HG03025 (cell line): ENCODE results near the gene ATXN7L1.

Experiments used
- ATAC-seq: cut with Tn5 transposase; IDR thresholded peaks from one replicate; pipeline ENCODE4 v1.9.1; 2021; ENCODE audit warnings: mild to moderate bottlenecking, moderate library complexity; ENCODE audit not compliant: unreplicated experiment, low FRiP score

The ATXN7L1 gene

GRCh38 chr7:105829681-105830322 is 46.6 kb downstream of the ATXN7L1 start:
- ATAC-seq = no peak

- no peak for ATAC-seq
These were observed 48.3 kb downstream of the ATXN7L1 start for GRCh38 chr7:105828141-105828540.

GRCh38 chr7:105827151-105827875 is 49.1 kb downstream of the ATXN7L1 start:
- ATAC-seq = no peak

GRCh38 chr7:105826143-105826542 is 50.3 kb downstream of the ATXN7L1 start:
- no peak for ATAC-seq

GRCh38 chr7:105825371-105825770 is 51.0 kb downstream of the ATXN7L1 start:
- no peak for ATAC-seq

GRCh38 chr7:105822806-105823205 is 53.6 kb downstream of the ATXN7L1 start:
- ATAC-seq = no peak

- ATAC-seq = no peak
These were observed 54.9 kb downstream of the ATXN7L1 start for GRCh38 chr7:105821527-105821926.

GRCh38 chr7:105820363-105821066 is 55.9 kb downstream of the ATXN7L1 start:
- ATAC-seq = no peak

- ATAC-seq = no peak
These were observed 56.8 kb downstream of the ATXN7L1 start for GRCh38 chr7:105819559-105819958.

GRCh38 chr7:105816954-105817615 is 59.3 kb downstream of the ATXN7L1 start:
- no peak for ATAC-seq

GRCh38 chr7:105816266-105816843 is 60.0 kb downstream of the ATXN7L1 start:
- ATAC-seq = no peak

GRCh38 chr7:105815576-105815975 is 60.8 kb downstream of the ATXN7L1 start:
- no peak for ATAC-seq

- ATAC-seq = no peak
These were observed 61.9 kb downstream of the ATXN7L1 start for GRCh38 chr7:105814481-105814880.

GRCh38 chr7:105811189-105811847 is 65.1 kb downstream of the ATXN7L1 start:
- ATAC-seq = no peak

GRCh38 chr7:105810556-105810955 is 65.8 kb downstream of the ATXN7L1 start:
- no peak for ATAC-seq

GRCh38 chr7:105808703-105809590 is 67.5 kb downstream of the ATXN7L1 start:
- ATAC-seq = peak; percentile 97

- no peak for ATAC-seq
These were observed 68.2 kb downstream of the ATXN7L1 start for GRCh38 chr7:105808209-105808608.

- ATAC-seq = no peak
These were observed 69.0 kb downstream of the ATXN7L1 start for GRCh38 chr7:105807448-105807762.
